Hepatic stellate cell (primary cell): ENCODE measurements around the gene PDCD7.
A peak's percentile ranks its signal among the peaks of the same experiment; 100 is the strongest.
"Not testable (repeated sequence)": the region's sequence is repeated elsewhere in the genome, so short reads cannot be mapped to it uniquely, and the experiment has no call there.

Experiments
- DNase-seq: peaks from one replicate; pipeline ENCODE4 v3.0.0; 2011; ENCODE audit warnings: low spot score

The PDCD7 gene

GRCh38 chr15:65091946-65092770 is 41.5 kb downstream of the PDCD7 start:
- no peak for DNase-seq

- DNase-seq = no peak
Observed at GRCh38 chr15:65089206-65089824, 44.3 kb downstream of the PDCD7 start.

DNA sequence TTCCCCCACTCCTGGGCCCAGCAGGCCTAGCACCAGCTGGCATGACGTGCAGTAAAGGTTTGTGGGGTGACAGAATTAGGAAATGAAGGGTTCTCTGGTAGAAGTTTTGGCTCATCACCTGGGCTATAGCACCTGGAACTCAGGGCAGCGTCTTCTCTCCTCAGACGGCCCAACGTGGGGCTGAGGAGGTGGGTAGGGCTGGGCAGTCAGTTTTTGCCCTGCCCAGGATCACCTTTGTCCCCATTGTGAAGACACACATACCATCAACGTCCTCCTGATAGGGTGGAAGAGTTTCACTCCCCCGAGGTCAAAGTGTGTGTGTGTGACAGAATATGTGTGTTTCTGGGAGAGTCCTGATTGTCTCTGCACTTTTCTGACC is 45.0 kb downstream of the PDCD7 start:
- no peak for DNase-seq

GRCh38 chr15:65087873-65088642 is 45.5 kb downstream of the PDCD7 start:
- DNase-seq = no peak

DNA sequence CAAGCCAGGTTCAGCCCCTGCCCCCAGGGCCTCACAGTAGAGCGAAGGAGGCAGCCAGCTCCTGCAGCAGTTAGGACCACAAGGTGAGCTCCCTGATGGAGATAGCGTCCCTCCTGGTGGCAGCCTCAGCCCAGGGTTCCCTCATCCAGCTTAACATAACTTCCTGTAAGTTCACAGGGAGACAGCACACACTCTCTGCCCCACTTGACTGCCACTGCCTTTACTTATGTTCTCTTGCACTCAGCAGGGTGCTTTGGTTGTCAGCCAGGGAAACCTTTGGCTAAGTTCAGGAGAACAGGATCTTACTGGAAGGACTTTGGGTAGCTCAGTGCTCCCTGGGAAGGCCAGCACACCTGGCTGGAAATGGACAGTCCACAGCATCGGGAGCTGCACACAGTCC is 46.2 kb downstream of the PDCD7 start:
- no peak for DNase-seq

DNA sequence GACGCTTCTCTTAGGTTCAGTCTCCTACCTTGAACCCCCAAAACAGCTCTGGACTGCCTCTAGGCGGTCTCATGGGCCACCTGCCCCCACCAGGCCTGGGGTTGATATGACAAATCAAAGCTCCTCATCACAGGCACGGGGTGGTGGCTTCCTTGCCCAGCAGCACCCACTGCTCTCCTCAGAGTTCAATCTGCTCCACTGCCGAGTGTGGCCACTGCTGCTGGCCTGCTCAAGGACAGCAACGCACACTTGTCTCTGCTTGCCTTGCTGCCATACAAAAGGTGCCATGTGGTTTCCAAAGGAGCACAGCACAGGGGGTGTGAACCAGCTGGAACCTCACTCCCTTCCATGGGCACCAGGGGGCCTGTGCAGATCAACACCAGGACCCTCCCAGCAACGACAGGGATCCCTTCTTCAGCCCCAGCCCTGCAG is 46.9 kb downstream of the PDCD7 start:
- DNase-seq = no peak

DNA sequence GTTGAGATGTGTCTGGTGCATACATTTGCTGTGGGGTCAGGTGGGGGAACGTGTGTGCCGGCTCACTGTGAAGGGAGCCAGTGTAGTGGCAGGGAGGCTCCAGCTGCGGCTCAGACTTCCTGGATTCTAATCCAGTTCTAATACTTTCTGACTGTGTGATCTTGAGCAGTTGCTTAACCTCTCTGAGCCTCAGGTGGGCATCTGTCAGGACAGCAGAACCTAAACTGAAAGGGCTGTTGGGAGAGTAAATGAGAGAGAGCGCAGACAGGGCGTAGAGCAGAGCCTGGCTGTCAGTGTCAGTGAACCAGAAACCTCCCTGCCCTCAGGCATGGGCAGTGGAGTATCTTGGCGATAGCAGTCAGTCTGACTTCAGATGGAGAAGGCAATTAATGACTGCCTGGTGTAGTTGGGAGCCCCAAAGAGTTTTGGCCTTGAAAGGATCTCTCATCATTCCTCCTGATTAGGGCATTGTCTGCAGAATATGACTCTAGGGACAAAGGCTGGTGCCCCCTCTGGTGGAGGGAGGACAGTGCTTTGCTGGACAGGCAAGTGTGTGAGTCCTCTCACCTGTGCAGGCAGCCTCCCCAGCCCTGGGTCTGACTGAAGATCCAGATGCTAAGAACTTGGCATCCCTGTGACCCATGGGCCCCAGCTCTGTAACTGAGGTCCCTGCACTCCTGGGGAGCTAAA is 47.5 kb downstream of the PDCD7 start:
- DNase-seq = no peak

DNA sequence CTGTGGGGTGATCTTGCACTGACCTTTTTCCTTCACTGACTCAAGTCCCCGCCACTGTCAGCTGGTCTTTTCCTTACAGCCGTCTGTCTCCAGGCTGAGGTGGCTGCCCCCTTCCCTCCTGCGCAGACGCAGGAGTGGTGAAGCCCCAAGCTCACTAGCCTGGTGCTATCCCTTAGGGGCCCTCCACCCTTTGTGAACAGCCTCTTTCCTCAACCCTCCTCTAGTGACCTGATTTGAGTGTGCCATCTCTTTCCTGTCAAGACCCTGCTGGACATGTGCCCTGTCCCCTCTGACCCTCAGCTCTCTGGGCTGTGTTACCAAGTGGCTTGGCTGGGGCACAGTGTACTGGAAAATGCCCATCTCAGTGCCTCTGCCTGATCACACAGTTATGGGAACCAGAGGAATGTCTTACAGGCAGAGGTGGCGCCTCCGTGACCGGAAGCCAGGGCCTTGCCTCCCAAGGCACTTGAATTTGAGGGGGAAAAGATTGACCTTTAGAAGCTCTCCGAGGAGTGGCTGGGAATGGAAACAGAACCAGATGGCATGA is 48.3 kb downstream of the PDCD7 start:
- no peak for DNase-seq

DNA sequence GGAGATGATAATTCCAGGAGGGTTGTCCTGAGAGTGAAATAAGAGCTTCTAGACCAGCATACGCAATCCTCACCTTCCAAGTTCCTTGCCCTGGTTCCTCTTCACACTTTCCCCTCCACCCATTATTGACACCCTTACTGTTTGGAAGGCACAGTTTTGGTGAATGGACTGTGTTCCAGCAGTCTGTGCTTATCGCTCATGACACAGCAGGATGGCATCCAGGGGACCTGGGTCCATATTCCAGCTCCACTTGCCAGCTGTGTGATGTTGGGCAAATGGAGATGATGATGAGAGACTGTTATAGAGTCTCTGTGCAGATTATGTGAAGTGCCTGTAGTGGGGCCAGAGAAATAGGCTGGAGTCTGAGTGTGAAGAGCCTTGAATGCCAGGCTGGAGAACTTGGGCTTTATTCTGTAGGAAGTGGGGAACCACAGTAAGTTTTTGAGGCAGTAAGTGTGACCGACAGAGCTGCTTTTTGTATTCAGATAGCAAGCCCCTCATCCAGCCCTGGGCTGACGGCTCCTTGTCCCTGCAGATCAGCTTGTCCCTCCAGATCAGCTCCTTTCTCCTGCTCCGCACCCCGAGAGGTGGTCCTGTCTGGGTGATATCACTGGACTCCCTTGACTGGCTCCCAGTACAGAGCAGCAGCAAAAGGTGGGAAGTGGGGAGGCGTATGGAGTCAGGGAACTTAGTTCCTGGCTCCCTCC is 49.0 kb downstream of the PDCD7 start:
- DNase-seq = no peak

GRCh38 chr15:65083262-65083701 is 50.3 kb downstream of the PDCD7 start:
- peak; percentile 52 for DNase-seq

GRCh38 chr15:65082303-65082953 is 51.2 kb downstream of the PDCD7 start:
- DNase-seq = no peak

DNA sequence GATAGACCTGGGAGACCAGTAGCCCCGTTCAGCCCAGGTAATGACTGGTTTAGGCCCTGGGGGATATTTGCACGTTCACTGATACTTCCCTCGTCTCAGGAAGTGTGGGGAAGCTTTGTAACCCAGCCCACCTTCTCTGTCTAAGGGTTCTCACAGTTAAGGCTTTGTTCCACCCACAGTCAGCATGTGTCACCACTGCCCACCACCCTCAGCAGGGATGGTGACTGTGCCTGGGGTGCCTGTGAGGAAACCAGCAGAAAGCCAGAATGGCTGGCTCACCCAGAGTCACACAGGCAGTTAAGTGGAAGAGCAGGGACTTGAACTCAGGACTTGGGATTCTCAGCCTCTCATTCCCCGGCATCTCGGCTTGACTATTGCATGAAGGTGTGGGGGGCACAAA is 51.9 kb downstream of the PDCD7 start:
- no peak for DNase-seq

DNA sequence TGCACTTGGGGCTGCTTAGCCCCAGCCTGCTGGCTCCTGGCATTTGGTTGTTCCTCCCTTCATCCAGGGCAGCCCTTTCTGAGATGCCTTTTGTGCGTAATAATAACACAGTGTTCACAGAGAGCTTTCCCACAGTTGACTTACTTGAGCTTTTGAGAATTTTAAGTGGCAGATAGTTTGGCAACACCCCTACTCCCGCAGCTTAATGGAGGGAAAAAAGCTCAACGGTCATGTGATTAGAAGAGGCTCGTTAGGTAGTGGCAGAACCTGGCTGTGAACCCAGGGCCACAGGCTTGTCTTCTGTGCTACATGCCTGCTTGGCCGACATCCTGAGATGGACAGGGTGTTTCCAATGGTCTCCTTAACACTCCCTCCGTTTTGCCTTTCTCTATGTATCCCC is 52.3 kb downstream of the PDCD7 start:
- DNase-seq = no peak

DNA sequence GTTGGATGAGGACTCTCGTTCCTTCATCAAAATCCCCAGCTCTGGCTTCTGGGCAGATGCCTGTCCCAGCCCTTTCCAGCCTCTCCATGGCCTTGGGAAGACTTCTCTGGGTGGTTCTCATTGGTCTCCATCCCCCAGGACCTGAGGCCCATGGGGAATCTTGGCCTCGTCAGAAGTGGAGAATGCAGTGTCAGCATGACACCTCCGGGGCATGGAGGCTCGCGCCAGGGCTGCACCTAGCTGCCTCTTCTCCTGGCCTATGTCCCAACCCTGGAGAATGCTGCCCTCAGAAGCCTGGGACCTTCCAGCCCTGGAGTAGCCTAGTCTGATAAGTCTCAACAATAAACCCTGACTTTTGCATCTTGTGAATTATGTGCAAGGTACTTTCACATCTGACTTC is 54.0 kb downstream of the PDCD7 start:
- DNase-seq = no peak

- peak; percentile 72 for DNase-seq
Observed at GRCh38 chr15:65077981-65078352, 55.6 kb downstream of the PDCD7 start.

- no peak for DNase-seq
Observed at GRCh38 chr15:65077291-65077980, 56.2 kb downstream of the PDCD7 start.

GRCh38 chr15:65076486-65077290 is 56.9 kb downstream of the PDCD7 start, which contains the start of gene KBTBD13:
KBTBD13 (plus strand) TSS chr15:65076746; CDS start chr15:65076816, 70 bp downstream.
- no peak for DNase-seq

- DNase-seq = not testable (repeated sequence)
Observed at GRCh38 chr15:65075607-65076395, 57.8 kb downstream of the PDCD7 start.
